BJ (cell line): ENCODE results near the gene GTPBP4. TPM values are rescaled to one million over a fixed set of nuclear protein-coding genes. Genes with fewer than 3 reads are reported as not detected.

Experiments
- CTCF ChIA-PET: fragments of 350-600 bp; formaldehyde crosslinking; extraction: SDS; loops from one replicate; lab custom pipeline; 2021; ENCODE audit warnings: antibody characterized with exemption, inconsistent platforms; lab: Yijun Ruan, JAX
- POLR2A ChIA-PET: fragments of 300-600 bp; sonication (Branson Sonifier 250); formaldehyde crosslinking; extraction: SDS; loops from one replicate; lab custom pipeline; 2021; ENCODE audit warnings: antibody characterized with exemption; lab: Charles Lee
- DNase-seq: peaks from one replicate; pipeline ENCODE4 v3.0.0-alpha.2; 2011; ENCODE audit warnings: low read depth
- H3K27me3 ChIP-seq: 2 replicates; pipeline ENCODE4 v1.6.0; 2011; ENCODE audit warnings: low read length; ENCODE audit not compliant: control insufficient read depth, insufficient read depth
- H3K36me3 ChIP-seq: 2 replicates; pipeline ENCODE4 v1.5.1; 2011; ENCODE audit warnings: low read length; ENCODE audit not compliant: control insufficient read depth, insufficient read depth
- H3K4me3 ChIP-seq: 2 replicates; pipeline ENCODE4 v1.5.1; 2011; ENCODE audit warnings: low read depth, mild to moderate bottlenecking, control low read depth, low read length
- CTCF ChIP-seq: IDR thresholded peaks from 2 replicates; pipeline ENCODE4 v1.5.1; 2011; ENCODE audit warnings: low read depth, mild to moderate bottlenecking, control low read depth, inconsistent platforms, low read length, moderate library complexity; ENCODE audit not compliant: insufficient read depth
- polyA plus RNA-seq: library from polyadenylated mRNA; depleted of rRNA; stranded (reverse); fragments of >200 nt; gene quantifications from 2 replicates; pipeline ENCODE4 v1.2.3, GENCODE V29; 2011

GTPBP4 gene
- polyA plus RNA-seq, 1 experiment: 17.3 TPM

GRCh38 chr10:953836-954235, 34.4 kb upstream of the GTPBP4 start:
- peaks cover 12% of the 10 kb centered on the region for H3K27me3 ChIP-seq
- POLR2A ChIA-PET: no interaction called here
- TF ChIP-seq CTCF: no peak

GRCh38 chr10:954396-954795, 33.8 kb upstream of the GTPBP4 start:
- Histone ChIP-seq H3K4me3 (no peak overlapping the region), H3K36me3 (no peaks in the 10 kb centered on the region), H3K27me3 (peaks cover 14% of the 10 kb centered on the region)
- ChIA-PET CTCF (interaction anchor here (0.7 kb wide), 1 partner anchor 86 kb away, joined by 3 read pairs; no protein-coding TSS in a partner anchor), POLR2A (no interaction called here)
- no peak for DNase-seq
- TF ChIP-seq CTCF: no peak

More at GRCh38 chr10:953836-954235, 34.4 kb upstream of the GTPBP4 start:
- DNase-seq: no peak
- CTCF ChIA-PET: no interaction called here
- H3K4me3 ChIP-seq: no peak overlapping the region
- no peaks in the 10 kb centered on the region for H3K36me3 ChIP-seq

GRCh38 chr10:955127-955819, 33.0 kb upstream of the GTPBP4 start:
- Histone ChIP-seq H3K4me3 (no peak overlapping the region), H3K36me3 (no peaks in the 10 kb centered on the region), H3K27me3 (peaks cover 14% of the 10 kb centered on the region)
- ChIA-PET POLR2A (no interaction called here), CTCF (interaction anchor here (0.7 kb wide), 1 partner anchor 87 kb away, joined by 3 read pairs; no protein-coding TSS in a partner anchor)
- no peak for DNase-seq
- TF ChIP-seq CTCF: no peak

- CTCF ChIA-PET: no interaction called here
- POLR2A ChIA-PET: no interaction called here
- Histone ChIP-seq H3K27me3 (peaks cover 13% of the 10 kb centered on the region), H3K36me3 (no peaks in the 10 kb centered on the region), H3K4me3 (no peak overlapping the region)
- DNase-seq: no peak
- TF ChIP-seq CTCF: no peak
Measured at GRCh38 chr10:955820-956217, 32.4 kb upstream of the GTPBP4 start.

GRCh38 chr10:958106-958505, 30.1 kb upstream of the GTPBP4 start:
- ChIA-PET CTCF (no interaction called here), POLR2A (no interaction called here)
- no peak for DNase-seq
- Histone ChIP-seq H3K36me3 (no peaks in the 10 kb centered on the region), H3K4me3 (no peak overlapping the region), H3K27me3 (peaks cover 9% of the 10 kb centered on the region)
- no peak for TF ChIP-seq CTCF
